DND-41 (cell line): ENCODE measurements around the gene CGB2.

Experiments
- ATAC-seq: fragments of 200-7000 bp; cut with Tn5 transposase; 3 replicates; pipeline ENCODE4 v1.9.1; 2021; ENCODE audit warnings: low read depth; ENCODE audit not compliant: insufficient read depth
- DNase-seq: peaks from one replicate; pipeline ENCODE4 v3.0.0-alpha.2; 2020
- H2AFZ ChIP-seq: 2 replicates; pipeline ENCODE4 v1.6.0; 2012; ENCODE audit warnings: low read depth, low read length
- H3K27ac ChIP-seq: 2 replicates; pipeline ENCODE4 v1.5.1; 2012; ENCODE audit warnings: low read length, inconsistent platforms
- H3K27me3 ChIP-seq: fragments of 200-600 bp; sonication (generic); 2 replicates; pipeline ENCODE4 v1.6.0; 2012; ENCODE audit warnings: low read length, mild to moderate bottlenecking, inconsistent platforms; ENCODE audit not compliant: insufficient read depth, poor library complexity
- H3K36me3 ChIP-seq: 2 replicates; pipeline ENCODE4 v1.5.1; 2012; ENCODE audit warnings: low read length, inconsistent platforms; ENCODE audit not compliant: insufficient read depth
- H3K4me1 ChIP-seq: 2 replicates; pipeline ENCODE4 v1.5.1; 2012; ENCODE audit warnings: mild to moderate bottlenecking, low read length; ENCODE audit not compliant: insufficient read depth
- H3K4me2 ChIP-seq: 2 replicates; pipeline ENCODE4 v1.6.0; 2012; ENCODE audit warnings: mild to moderate bottlenecking, moderate library complexity, low read length, inconsistent platforms; ENCODE audit not compliant: insufficient read depth
- H3K4me3 ChIP-seq, 2 experiments: fragments of 200-600 bp in 1 of 2; shearing (Covaris generic) in 1 of 2; 2 replicates each; pipeline ENCODE4 v1.5.1; 2012 to 2016; ENCODE audit warnings: inconsistent platforms in 2 of 2, low read length in 2 of 2, mild to moderate bottlenecking in 2 of 2, low read depth in 1 of 2, moderate library complexity in 1 of 2
- H3K79me2 ChIP-seq: 2 replicates; pipeline ENCODE4 v1.6.0; 2012; ENCODE audit warnings: low read length, inconsistent platforms; ENCODE audit not compliant: insufficient read depth
- H3K9ac ChIP-seq: 2 replicates; pipeline ENCODE4 v1.6.0; 2012; ENCODE audit warnings: low read depth, mild to moderate bottlenecking, inconsistent platforms, low read length, moderate library complexity
- H3K9me3 ChIP-seq: 2 replicates; pipeline ENCODE4 v1.5.1; 2012; ENCODE audit warnings: low read length, moderate library complexity, mild to moderate bottlenecking, inconsistent platforms; ENCODE audit not compliant: insufficient read depth, severe bottlenecking
- H4K20me1 ChIP-seq: 2 replicates; pipeline ENCODE4 v1.6.0; 2012; ENCODE audit warnings: low read length; ENCODE audit not compliant: insufficient read depth
- CTCF ChIP-seq: IDR thresholded peaks from 2 replicates; pipeline ENCODE4 v1.5.1; 2012; ENCODE audit warnings: borderline replicate concordance, low read length, moderate library complexity, mild to moderate bottlenecking; ENCODE audit not compliant: poor library complexity, severe bottlenecking; ENCODE audit errors: extremely low read depth
- EZH2 ChIP-seq: IDR thresholded peaks from 3 replicates; pipeline ENCODE4 v1.6.1; 2012; ENCODE audit warnings: borderline replicate concordance, low read depth, mild to moderate bottlenecking, moderate library complexity, low read length, inconsistent platforms; ENCODE audit not compliant: severe bottlenecking

The CGB2 gene

GRCh38 chr19:49010453-49010852 is 21.2 kb upstream of the CGB2 start:
- Histone ChIP-seq H3K4me2 (no peak overlapping the region), H4K20me1 (peaks cover 24% of the 10 kb centered on the region), H3K79me2 (no peaks in the 10 kb centered on the region), H3K9me3 (no peaks in the 10 kb centered on the region), H3K9ac (no peak overlapping the region), H3K27ac (no peak overlapping the region), H2AFZ (no peak overlapping the region), H3K36me3 (peaks cover 85% of the 10 kb centered on the region), H3K4me3 (no peak overlapping the region), H3K4me1 (no peaks in the 10 kb centered on the region), H3K27me3 (no peaks in the 10 kb centered on the region)
- TF ChIP-seq EZH2 (no peak), CTCF (no peak)
- no peak for DNase-seq
- 0 out of 3 replicates have a peak, but pooled peaks have one; percentile 16 for ATAC-seq

- no peaks in the 10 kb centered on the region for H3K27me3 ChIP-seq
- ATAC-seq (no peak), DNase-seq (no peak)
- no peak overlapping the region for H3K4me2 ChIP-seq
- H3K36me3 ChIP-seq = peaks cover 85% of the 10 kb centered on the region
- H3K79me2 ChIP-seq = no peaks in the 10 kb centered on the region
- no peak overlapping the region for H3K4me3 ChIP-seq
- no peak overlapping the region for H3K27ac ChIP-seq
- no peak overlapping the region for H2AFZ ChIP-seq
- peaks cover 25% of the 10 kb centered on the region for H4K20me1 ChIP-seq
- no peaks in the 10 kb centered on the region for H3K9me3 ChIP-seq
- no peak overlapping the region for H3K9ac ChIP-seq
- no peaks in the 10 kb centered on the region for H3K4me1 ChIP-seq
- TF ChIP-seq CTCF = no peak
- TF ChIP-seq EZH2 = no peak
Observed at GRCh38 chr19:49011194-49011593, 20.5 kb upstream of the CGB2 start.

DNA sequence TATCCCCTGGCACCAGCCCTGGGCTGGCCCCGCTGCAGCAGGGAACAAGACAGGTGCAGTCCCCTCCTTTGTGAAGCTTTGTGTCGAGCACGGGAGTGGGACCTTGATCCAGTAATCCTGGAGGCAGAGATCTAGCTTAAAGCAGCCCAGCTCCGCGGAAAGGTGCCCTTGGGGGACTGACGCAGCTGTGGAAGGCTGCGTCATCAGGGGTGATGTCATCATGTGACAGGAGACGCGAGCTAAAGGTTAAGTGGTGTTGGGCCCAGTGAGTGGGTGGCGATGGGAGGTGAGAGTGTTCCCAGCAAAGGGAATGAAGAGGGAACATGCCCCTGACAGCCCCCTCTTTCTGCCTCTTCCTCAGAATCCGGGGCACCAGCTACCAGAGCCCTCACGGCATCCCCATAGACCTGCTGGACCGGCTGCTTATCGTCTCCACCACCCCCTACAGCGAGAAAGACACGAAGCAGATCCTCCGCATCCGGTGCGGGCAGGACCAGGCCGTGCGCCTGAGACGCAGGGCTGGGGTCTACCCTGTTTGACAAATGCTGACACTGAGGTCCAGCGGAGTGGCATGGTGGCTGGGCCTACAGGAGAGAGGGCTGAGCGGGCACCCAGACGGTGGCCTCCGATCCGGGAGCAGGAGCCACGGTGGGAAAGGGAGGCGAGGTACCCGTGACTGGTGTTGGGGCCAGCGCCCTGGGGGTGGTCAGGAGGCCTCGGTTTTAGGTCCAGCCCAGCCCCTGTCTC is 17.4 kb upstream of the CGB2 start:
- Histone ChIP-seq H2AFZ (no peak overlapping the region), H3K4me3 (no peak overlapping the region), H3K27me3 (peaks cover 3% of the 10 kb centered on the region), H3K4me1 (no peaks in the 10 kb centered on the region), H3K4me2 (no peak overlapping the region), H3K9ac (no peak overlapping the region), H4K20me1 (peaks cover 22% of the 10 kb centered on the region; the same call in 1 of the 2 replicates), H3K36me3 (peaks cover 71% of the 10 kb centered on the region), H3K79me2 (no peaks in the 10 kb centered on the region), H3K27ac (no peak overlapping the region), H3K9me3 (no peaks in the 10 kb centered on the region)
- ATAC-seq (no peak), DNase-seq (no peak)
- no peak for TF ChIP-seq EZH2
- no peak for TF ChIP-seq CTCF
